Muscle of back (tissue), 11 donors: ENCODE measurements around the gene ELOVL1. TPM values are rescaled to one million over a fixed set of nuclear protein-coding genes. Genes with fewer than 3 reads are reported as not detected.

ENCODE experiments used
- DNase-seq, 3 donors: peaks; one replicate each; pipeline versions ENCODE4 v3.0.0 to v3.0.0-alpha.2; 2013
- polyA plus RNA-seq, 10 donors: library from polyadenylated mRNA; unstranded; fragments of 120-200 nt; gene quantifications; one replicate each; pipeline ENCODE4 v1.2.1, GENCODE V29; 2013; ENCODE audit not compliant: insufficient read length in 10 of 10

The ELOVL1 gene
- polyA plus RNA-seq, 10 donors: 30.6 to 50.2 (median 36.4) TPM

DNA sequence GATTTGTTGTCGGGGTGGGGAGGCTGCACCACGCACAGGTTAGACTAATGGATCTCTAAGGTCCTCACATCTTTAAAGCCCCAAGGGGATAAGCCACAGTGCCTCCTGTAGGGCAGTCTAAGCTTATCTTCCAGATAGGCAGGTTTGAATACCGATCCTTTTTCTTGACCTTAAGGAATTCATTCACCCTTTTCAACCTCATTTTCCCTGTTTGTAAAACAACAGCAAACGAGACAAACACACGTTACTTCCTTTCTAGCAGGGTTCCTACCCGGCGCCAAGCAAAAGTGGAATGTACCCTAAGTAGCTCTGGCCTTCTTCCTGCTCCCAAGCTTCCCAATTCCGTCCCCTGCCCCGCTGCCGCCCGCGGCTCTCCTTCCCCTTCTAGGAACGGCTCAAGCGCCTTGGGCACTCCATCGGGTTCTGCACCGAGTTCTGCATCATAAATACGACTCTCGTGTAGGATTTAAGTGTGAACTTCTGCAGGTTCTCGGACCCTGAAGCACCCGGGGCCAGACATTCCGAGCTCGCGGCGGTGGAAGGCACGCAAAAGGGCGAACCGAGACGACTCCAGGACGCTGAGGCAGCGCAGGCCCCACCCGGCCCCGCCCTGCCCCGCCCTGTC, 9.6 kb downstream of the ELOVL1 start:
- no peak for DNase-seq

DNA sequence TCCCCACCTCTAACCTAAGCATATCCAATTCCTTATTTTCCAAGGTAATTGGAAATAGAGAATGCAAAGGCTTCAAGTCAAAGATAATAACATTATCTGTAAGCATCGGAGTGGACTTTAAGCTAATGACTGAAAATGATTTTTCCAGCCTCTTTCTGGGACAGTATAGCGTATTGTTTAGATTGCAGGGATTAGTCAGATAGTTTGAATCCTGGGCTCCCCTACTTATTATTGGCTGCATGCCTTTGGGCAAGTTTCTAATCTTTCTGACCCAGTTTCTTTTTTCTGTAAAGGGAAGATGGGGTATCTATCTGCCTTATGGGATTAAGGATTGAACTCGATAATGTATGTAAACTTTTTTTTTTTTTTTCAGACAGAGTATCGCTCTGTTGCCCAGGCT, 10.6 kb downstream of the ELOVL1 start:
- no peak for DNase-seq

DNA sequence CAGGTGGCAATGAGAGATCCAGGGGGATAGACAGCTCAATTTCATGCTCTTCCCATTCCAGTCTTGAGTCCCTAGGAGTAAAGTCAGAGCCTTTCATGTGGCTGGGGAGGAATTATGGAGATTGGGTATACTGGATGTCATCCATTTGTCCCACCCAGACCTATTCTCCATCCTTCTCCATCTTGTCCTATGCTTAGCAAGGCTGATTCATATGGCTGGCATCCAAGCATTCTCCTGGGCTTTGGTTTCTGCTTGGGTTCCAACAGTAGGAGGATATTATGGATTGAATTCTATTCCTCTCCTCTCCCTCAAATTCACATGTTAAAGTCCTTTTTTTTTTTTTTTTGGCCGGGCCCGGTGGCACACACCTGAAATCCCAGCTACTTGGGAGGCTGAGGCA, 12.9 kb downstream of the ELOVL1 start:
- DNase-seq: no peak

DNA sequence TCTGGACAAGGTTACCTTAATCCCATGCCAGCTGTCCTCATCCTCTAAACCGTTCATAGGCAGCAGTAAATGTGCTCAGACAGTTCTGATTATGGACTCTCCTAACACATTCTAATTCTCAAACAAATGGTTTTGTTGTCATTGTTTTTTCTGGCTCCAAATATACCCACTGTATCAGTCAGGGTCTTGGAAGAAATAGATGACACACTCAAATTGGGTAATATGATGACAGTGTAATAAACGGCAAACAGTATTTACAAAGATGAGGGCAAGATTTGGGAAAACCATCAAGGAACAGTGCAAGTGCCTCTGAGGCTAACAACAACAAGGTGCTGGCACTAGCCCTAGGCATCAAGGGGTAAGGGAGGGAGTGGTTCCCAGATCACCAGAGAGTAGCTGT, 13.3 kb downstream of the ELOVL1 start:
- DNase-seq: no peak

DNA sequence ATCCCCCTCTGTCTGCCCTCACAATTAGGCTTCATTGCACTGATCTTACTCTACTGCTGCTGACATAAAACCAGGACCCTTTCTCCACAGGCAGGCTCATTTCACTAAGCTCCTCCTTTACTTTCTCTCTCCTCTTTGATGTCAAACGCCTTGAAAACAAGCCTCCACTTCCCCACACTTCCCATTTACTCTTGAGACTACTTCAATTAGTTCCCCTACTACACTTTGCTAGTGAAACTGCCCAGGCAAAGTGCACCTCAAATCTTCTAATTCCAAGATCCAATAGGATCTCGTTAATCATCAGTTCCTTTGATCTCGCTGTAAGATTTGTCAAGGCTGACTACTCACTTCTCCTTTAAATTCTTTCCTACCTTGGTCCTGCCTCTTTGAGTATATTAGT, 14.9 kb downstream of the ELOVL1 start:
- DNase-seq: no peak

DNA sequence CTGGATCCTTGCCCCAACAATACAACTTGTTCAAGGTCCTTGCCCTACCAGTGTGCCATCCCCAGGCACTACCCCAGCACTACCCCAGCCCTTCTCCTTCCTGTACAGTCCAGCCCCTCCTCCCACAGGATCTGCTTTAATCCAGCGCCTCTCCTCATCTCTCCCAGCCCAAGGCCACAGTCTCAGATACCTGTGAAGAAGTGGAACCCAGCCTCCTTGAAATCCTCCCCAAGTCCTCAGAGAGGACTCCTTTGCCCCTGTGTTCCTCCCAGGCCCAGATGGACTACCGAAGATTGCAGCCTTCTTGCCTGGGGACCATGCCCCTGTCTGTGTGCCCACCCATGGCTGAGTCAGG, 15.5 kb downstream of the ELOVL1 start:
- DNase-seq: no peak

DNA sequence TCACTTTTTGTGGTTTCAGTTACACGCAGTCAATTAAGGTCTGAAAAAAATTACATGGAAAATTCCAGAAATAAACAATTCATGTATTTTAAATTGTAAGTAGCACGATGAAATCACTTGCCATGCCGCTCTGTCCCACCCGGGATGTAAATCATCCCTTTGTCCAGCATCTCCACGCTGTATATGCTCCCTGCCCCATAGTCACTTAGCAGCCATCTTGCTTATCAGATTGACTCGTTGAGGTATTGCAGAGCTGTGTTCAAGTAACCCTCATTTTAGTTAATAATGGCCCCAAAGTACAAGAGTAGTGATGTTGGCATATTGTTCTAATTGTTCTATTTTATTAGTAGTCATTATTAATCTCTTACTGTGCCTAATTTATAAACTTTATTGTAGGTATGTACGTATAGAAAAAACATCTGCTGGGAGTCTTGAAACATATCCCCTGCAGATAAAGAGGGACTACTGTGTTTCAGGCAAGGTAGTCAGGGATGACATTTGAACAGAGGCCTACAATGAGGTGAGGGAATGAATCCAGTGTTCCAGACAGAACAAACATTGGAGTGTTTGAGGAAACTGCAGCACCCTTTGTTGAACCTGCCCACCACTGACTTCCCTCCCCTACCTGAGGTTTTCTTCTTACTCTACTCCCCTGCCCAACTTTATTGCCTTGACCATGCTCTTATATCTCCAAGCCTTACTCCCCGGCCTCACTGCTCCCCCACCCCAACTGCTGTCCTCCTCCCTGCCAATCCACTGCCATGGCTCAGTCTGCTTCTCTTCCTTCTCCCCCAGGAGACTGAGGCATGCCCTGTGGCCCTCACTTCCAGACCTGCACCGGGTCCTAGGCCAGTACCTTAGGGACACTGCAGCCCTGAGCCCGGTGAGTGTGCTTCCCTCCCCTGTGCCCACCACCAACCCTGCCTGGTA, 16.1 kb downstream of the ELOVL1 start:
- DNase-seq: no peak

DNA sequence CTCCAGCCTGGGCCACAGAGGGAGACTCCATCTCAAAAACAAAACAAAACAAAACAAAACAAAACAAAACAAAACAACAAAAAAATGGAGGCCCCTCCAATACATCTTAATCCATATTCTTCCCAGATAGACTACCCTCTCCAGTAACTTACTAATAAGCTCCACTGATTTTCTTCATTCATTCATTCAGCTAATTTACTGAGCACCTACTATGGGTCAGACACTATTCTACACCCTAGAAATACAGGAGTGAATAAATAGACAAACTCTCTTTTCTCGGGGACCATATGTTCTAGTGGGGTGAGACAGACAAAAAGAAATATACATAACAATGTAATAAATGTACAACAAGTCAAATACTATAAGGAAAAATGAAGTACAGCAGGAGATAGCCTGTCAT, 16.8 kb downstream of the ELOVL1 start:
- no peak for DNase-seq

DNA sequence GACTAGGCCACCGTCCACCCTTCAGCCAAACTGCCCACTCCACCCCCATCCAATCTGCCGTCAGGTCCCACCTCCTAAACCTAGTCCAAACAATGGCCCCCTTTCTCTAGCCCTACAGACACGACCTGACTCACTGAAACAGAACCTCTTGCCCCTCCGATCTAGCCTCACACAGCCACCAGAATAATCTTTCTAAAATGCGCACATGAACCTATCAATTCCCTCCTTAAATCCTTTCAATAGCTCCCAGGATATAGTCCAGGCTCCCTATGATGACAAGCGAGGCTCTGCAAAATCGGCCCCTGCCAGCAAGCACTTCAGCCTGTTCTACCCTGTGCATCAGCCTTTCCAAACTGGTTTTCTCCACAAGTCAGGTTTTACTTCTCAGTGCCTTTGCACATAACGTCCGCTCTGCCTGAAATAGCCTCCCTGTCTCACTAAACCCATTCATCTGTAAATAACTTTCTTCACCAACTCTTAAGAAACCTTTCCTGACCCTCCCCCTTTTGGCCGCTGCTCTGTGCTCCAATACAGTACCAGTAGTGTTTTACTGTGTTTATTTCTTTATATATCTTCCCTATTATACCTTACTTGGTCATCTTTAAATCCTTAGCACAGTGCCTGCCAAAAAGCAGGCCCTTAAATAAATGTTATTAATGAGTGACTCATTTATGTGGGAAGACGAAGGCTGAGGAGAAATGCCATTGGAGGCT, 18.1 kb downstream of the ELOVL1 start:
- DNase-seq: no peak

DNA sequence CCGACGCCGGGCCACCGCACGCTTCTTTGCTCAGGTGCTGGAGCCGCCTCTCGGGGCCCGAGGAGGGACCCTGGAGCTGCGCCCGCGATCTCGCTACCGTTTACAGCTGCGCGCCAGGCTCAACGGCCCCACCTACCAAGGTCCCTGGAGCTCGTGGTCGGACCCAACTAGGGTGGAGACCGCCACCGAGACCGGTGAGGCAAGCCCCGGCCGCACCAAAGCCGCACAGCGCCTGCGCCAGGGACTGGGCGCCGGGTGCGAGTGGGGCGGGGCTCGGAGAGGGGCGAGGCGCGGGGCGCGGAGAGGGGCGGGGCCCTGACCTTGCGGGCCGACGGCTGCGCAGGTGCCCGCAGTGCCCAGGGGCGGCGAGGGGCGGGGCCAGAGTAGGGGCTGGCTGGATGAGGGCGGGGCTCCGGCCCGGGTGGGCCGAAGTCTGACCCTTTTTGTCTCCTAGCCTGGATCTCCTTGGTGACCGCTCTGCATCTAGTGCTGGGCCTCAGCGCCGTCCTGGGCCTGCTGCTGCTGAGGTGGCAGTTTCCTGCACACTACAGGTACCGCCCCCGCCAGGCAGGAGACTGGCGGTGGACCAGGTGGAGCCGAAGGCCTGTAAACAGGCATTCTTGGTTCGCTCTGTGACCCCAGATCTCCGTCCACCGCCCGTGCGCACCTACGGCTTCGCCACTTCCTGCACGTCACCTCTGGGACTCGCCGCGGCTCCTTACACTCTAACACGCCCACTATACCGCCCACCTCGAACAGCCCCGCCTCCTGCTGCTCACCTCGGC, 18.8 kb downstream of the ELOVL1 start:
- DNase-seq: peak in 2 of 3 donors; percentile 49 to 66

DNA sequence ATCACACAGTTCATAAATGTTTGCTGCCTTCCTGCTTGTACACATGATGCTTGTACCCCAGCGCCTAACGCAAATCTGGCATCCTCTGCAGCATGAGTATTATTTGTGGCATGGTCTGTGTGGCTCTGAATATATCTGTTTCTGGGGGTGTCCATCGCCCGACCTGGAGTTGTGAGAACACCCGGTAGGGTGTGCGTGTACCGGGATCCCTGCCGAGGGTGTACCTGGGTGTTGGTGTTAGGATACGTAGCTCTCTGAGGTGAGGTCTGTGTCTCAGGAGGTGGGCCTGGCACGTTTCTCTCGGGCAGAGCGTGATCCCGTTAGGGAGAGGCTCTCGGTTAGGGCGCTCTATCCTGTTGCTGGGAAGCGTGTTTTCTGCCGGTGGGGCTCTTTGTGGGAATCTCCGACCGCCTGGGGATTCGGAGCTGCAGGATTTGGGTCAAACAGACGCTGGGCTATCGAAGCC, 19.4 kb downstream of the ELOVL1 start:
- DNase-seq: peak in 1 of 3 donors; percentile 12

DNA sequence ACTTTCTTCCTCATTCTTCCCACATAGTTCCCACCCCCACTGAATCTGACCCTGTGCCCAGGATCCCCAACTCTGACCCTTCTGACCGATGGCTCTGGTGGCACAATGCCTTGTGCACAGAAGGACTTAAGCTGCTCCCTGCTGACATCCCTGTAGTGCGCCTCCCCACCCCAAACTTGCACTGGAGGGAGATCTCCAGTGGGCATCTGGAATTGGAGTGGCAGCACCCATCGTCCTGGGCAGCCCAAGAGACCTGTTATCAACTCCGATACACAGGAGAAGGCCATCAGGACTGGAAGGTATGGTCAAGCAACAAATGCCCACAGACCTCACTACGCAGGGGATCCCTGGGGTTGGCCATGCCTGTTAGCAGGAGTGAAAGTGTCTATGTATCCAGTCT, 21.2 kb downstream of the ELOVL1 start:
- DNase-seq: no peak

DNA sequence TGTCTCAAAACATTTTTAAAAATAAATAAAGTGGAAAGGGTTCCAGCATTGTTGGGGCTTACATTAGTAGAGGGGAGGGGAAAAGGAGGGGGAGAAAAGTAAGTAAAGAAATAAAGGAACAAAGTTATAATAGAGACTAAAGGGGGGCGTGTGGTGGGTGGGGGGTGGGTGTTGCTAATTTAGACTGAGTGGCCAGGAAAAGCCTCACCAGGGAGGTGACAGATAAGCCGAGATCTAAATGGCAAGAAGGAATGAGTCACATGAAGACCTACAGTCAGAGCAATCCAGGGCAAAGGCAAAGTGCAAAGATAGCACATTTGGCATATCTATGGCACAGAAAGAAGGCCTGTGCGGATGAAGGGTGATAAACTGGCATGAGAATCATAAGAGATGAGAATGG, 22.7 kb downstream of the ELOVL1 start:
- no peak for DNase-seq

DNA sequence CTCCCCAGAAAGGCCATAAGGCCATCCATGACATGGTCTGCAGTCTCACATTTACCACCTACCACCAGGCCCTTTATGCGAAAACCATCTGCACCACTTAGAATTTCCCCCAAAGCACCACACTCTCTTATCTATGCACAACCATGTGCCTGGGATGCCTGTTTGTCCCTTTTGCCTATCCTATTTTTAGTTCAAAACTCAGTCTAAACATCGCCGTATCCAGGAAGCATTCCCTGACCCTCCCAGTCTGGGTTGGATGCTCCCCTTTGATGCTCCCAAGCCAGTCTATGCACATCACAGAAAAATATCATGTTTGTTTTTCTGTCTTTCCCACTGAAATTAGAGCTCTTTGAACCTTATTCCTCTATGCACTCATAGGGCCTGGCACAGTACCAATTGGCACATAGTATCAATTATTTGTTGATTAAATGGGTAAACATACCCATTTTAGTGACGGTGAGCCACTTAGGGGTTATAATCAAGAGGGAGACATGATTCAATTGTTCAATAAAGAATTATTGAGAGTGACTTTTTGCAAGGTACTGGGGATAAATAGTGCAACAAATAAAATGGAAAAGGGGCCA, 23.5 kb downstream of the ELOVL1 start:
- no peak for DNase-seq

DNA sequence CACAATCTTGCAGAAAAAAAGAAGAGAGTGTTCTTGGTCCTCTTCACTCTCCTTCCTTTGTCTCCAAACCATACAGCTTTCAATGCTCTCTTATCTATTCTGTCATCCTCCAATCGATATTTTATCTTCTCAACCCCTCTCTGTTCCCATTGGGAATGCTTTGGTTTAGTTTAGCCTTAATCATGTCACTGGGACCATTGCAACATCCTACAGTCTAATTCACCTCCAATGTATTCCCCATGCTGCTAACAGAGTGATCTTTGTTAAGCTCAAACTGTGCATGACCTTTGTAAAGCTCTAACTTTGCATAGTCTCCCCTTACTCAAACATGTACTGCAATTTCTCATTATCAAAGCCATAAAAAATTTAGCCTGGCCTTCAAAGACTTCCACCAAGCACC, 27.3 kb downstream of the ELOVL1 start:
- DNase-seq: no peak

DNA sequence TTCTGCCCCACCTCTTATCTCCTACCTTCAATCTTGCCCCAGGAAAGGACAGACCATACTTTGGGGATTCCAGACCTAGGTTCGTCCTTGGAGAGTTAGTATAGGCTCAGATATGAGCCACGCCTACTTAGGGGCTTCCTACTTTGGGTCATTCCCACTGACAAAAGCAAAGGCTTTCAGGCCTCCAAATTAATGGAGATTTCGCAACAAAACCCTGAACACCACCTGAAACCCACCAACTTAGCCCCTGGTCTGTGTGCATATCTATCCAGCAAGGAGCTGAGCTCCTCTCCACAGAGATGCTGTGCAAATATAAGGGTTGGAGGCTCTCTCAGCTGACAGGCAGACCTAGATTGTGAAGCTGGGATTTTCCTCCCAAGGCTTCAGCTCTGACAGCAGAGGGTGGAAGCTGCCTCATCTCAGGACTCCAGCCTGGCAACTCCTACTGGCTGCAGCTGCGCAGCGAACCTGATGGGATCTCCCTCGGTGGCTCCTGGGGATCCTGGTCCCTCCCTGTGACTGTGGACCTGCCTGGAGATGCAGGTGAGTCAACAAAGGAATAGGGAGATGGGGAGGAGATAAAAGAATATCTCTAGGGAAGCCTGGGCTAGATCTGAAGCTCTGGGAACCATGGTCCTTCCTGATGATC, 28.1 kb downstream of the ELOVL1 start:
- no peak for DNase-seq

DNA sequence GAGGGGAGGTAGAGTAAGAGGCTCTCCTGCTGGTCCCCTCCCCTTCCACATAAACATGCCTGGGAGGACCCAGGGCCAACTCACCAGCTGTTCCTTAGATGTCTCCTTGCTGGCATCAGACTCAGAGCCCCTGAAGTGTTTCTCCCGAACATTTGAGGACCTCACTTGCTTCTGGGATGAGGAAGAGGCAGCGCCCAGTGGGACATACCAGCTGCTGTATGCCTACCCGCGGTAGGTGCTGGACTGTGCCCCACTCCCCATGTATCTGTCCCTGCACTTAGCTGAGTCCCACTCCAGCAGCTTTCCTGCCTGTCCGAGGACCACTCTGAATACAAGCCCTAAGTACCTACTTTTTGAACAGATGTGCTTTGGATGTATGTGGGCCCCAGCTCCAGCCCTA, 29.8 kb downstream of the ELOVL1 start:
- DNase-seq: no peak

DNA sequence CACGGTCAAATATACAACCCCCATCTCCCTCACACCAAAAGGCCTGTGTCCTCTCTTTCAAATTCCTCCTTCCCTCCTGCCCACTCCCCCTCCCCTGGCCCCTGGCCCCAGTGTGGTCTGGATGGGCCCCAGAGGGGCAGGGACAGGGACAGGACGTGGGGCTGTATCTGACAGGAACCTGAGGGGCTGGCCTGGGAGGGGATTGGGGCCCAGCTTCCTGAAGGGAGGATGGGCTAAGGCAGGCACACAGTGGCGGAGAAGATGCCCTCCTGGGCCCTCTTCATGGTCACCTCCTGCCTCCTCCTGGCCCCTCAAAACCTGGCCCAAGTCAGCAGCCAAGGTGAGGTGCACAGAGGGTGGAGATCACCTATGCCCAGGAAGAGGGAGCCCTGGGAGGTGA, 30.2 kb downstream of the ELOVL1 start, which contains the start of gene MPL:
Gene MPL, plus strand, starts transcription at position 231 of the 400 bp plus-strand sequence. Its CDS starts 31 bp downstream, at position 262.
- no peak for DNase-seq

DNA sequence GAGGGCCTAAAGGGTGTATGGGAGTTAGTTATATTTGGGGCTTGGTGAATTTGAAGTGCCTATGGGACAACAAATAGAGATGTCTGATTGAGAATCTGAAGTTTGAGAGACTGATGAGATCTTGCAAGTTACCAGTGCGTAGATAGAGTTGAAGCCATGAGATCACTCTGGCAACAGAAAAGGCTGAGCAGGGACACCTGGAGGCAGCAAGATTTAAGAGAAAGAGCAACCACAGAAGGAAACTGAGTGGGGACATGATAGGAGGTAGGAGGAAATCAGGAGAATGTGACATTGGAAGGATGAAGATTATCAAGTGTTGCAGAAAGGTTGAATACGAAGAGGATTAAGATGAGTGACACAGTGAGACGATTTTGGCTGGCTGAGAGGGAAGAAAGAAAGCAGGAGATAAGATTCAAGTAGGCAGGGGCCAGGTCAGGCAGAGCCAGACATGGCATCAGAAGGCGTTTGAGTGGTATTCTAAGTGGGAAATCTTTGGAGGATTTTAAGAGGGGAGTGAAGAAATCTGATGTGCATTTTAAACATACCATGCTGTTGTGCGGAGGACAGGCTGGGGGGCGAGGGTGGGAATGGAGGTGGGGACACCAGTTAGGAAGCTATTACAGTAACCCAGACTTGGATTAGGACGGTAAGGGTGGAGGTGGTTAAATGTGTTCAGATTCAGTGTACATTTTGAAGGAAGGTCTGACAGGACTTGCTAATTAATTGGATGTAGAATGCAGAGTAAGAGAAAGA, 33.2 kb downstream of the ELOVL1 start:
- no peak for DNase-seq

DNA sequence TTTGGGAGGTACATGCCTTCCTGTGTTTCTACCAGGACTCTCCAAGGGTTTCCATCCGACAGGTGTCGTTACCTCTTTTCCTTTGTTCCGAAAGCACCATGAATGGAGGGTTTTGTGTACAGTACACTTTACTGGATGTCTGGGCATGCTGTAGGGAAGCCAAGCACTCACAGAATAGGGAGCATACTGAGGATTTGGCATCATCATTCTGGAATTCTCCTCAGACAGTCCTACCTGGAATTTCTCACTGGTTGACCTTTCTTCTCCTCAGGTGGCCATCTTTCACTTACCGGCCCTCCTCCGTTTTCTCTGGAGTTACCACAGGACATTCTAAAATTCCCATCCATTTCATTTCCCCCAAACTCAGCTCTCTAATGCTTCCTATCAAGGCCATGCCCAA, 36.1 kb downstream of the ELOVL1 start:
- no peak for DNase-seq
